ENCODE results near the gene CTSH. TPM values are rescaled to one million over a fixed set of nuclear protein-coding genes. Genes with fewer than 3 reads are reported as not detected.

The CTSH gene
- total and polyA plus RNA-seq, 2 of the 13 experiments (the other 11 are each of a cell fraction or from before 2014, with no cell fraction given), result 265 to 653 TPM

- no peak for TF ChIP-seq THAP9 (CRISPR knock-in tag; IDR thresholded peaks at IDR 0.05; ENCODE audit: borderline replicate concordance)
- no peak for TF ChIP-seq NBN (conservative IDR thresholded peaks at IDR 0.05)
- TF ChIP-seq CHD4 (IDR thresholded peaks at IDR 0.05; ENCODE audit: borderline replicate concordance, low read length), result peak; percentile 76
- 0 out of 2 replicates have a peak, but pooled peaks have one; percentile 5 for TF ChIP-seq SNAI1 (CRISPR knock-in tag; IDR thresholded peaks at IDR 0.05; ENCODE audit: borderline replicate concordance)
- TF ChIP-seq KDM5A (IDR thresholded peaks at IDR 0.05; ENCODE audit: borderline replicate concordance, low read length), result no peak
- TF ChIP-seq LRRFIP1 (CRISPR knock-in tag; conservative IDR thresholded peaks at IDR 0.05), result no peak
- peak; percentile 2; the same call in 1 of the 2 replicates for TF ChIP-seq NAIF1 (CRISPR knock-in tag; IDR thresholded peaks at IDR 0.05; ENCODE audit: borderline replicate concordance)
- TF ChIP-seq CREM (IDR thresholded peaks at IDR 0.05), result no peak
- TF ChIP-seq CREM (CRISPR knock-in tag; IDR thresholded peaks at IDR 0.05), result no peak
- peak; percentile 96 for TF ChIP-seq ZMYM3 (CRISPR knock-in tag; IDR thresholded peaks at IDR 0.05)
- no peak for TF ChIP-seq ZC3H13 (CRISPR knock-in tag; IDR thresholded peaks at IDR 0.05)
- no peak for TF ChIP-seq NFKBIZ (CRISPR knock-in tag; IDR thresholded peaks at IDR 0.05)
- no peak for TF ChIP-seq TP53 (CRISPR knock-in tag; conservative IDR thresholded peaks at IDR 0.05)
- no peak for TF ChIP-seq ZNF510 (CRISPR knock-in tag; IDR thresholded peaks at IDR 0.05; ENCODE audit: low read depth)
- TF ChIP-seq GLI4 (CRISPR knock-in tag; IDR thresholded peaks at IDR 0.05; ENCODE audit: borderline replicate concordance), result 0 out of 2 replicates have a peak, but pooled peaks have one; percentile 24
- no peak for TF ChIP-seq ZNF44 (CRISPR knock-in tag; IDR thresholded peaks at IDR 0.05)
- TF ChIP-seq ZNF451 (CRISPR knock-in tag; IDR thresholded peaks at IDR 0.05), result 0 out of 2 replicates have a peak, but pooled peaks have one; percentile 7
- no peak for TF ChIP-seq HOXA5 (CRISPR knock-in tag; IDR thresholded peaks at IDR 0.05)
- TF ChIP-seq GATA4 (IDR thresholded peaks at IDR 0.05; ENCODE audit: borderline replicate concordance, low read depth), result no peak
- no peak for TF ChIP-seq SRY (CRISPR knock-in tag; IDR thresholded peaks at IDR 0.05)
- no peak for TF ChIP-seq THRA (CRISPR knock-in tag; IDR thresholded peaks at IDR 0.05; ENCODE audit: borderline replicate concordance)
- TF ChIP-seq KLF6 (CRISPR knock-in tag; IDR thresholded peaks at IDR 0.05), result no peak
- TF ChIP-seq ZNF777 (CRISPR knock-in tag; IDR thresholded peaks at IDR 0.05), result no peak
- TF ChIP-seq ERF (CRISPR knock-in tag; IDR thresholded peaks at IDR 0.05), result no peak
- TF ChIP-seq ZNF382 (CRISPR knock-in tag; IDR thresholded peaks at IDR 0.05; ENCODE audit: borderline replicate concordance), result no peak
Observed at GRCh38 chr15:78987556-78988360, 42.9 kb upstream of the CTSH start (continued).
